GM12872 (cell line): ENCODE measurements around the gene METRN.

Experiments used
- TF ChIP-seq, protein P1 (sequence below): IDR thresholded peaks from 3 replicates; pipeline ENCODE4 v1.5.1; 2011; ENCODE audit warnings: low read depth, mild to moderate bottlenecking, low read length, moderate library complexity; ENCODE audit not compliant: insufficient read depth

The METRN gene

DNA sequence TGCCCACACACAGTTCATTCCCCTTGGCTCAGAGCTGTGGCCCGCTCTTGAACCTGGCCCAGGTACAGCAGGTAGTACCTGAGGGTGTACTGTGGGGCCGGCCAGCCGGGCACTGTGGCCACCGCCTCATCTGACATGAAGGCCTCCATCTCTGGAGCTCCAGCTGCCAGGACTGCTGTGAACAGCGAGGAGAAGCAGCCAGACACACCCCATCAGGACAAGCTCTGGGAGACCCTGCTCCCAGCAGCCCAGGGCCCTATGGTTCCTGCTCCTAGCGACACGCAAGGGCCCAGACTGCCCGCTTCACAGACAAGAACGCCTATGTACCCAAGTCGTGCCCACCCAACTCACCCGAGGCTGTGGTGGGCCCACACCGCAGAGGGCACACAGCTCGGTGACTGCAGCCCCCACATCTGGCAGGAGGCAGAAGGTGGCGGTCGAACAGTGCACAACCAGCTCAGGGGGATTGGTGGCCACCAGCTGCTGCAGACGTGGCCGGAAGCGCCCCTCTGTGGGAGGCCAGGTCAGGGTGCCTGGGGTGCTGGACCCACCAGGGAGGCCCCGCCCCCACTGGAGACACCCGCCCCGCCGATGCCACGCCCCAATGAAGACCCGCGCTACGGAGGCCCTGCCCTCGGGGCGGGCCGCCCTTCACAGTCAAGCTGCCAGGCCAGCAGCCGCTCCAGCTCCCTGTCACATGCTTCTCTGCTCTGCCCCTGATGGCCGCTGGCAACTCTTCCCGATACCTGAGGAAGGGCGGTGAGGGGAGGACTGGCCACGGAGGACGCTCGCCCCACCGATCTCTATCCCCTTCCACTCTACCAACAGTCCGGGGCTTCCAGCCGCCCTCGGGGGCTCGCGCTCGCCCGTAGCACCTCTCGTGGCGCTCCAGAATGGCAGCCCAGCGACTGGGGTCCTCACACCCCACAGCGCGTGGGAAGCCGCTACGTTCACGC, 35.8 kb upstream of the METRN start:
- TF ChIP-seq, protein P1, sequence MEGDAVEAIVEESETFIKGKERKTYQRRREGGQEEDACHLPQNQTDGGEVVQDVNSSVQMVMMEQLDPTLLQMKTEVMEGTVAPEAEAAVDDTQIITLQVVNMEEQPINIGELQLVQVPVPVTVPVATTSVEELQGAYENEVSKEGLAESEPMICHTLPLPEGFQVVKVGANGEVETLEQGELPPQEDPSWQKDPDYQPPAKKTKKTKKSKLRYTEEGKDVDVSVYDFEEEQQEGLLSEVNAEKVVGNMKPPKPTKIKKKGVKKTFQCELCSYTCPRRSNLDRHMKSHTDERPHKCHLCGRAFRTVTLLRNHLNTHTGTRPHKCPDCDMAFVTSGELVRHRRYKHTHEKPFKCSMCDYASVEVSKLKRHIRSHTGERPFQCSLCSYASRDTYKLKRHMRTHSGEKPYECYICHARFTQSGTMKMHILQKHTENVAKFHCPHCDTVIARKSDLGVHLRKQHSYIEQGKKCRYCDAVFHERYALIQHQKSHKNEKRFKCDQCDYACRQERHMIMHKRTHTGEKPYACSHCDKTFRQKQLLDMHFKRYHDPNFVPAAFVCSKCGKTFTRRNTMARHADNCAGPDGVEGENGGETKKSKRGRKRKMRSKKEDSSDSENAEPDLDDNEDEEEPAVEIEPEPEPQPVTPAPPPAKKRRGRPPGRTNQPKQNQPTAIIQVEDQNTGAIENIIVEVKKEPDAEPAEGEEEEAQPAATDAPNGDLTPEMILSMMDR, result no peak

DNA sequence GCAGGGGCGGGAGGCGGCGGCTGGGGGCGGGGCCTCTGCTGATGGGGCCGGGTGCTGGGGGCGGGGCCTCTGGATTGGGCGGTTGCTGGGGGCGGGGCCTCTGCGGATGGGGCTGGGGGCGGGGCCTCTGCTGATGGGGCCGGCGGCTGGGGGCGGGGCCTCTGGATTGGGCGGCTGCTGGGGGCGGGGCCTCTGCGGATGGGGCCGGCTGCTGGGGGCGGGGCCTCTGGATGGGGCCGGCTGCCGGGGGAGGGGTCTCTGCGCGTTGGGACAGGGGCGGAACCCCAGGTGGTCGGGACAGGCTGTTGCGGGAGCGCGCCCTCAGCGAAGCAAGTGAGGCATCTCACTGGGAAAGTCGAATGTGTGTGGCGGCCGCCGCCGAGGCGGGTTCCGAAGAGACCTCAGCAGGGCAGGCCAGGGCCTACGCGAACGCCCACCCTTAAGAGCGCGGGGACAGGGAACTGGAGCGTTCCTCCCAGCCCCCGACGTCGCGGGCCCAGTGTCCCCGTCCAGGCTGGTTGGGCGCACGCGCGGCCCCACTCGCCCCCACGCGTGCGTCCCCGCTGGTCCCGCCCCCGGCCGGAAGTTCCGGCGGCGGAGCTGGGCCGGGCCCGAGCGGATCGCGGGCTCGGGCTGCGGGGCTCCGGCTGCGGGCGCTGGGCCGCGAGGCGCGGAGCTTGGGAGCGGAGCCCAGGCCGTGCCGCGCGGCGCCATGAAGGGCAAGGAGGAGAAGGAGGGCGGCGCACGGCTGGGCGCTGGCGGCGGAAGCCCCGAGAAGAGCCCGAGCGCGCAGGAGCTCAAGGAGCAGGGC, 34.9 kb upstream of the METRN start, which contains the start of gene STUB1:
STUB1 (plus strand) TSS at position 597 of the 811 bp plus-strand sequence; CDS start at position 713, 116 bp downstream.
- TF ChIP-seq, protein P1, result no peak

DNA sequence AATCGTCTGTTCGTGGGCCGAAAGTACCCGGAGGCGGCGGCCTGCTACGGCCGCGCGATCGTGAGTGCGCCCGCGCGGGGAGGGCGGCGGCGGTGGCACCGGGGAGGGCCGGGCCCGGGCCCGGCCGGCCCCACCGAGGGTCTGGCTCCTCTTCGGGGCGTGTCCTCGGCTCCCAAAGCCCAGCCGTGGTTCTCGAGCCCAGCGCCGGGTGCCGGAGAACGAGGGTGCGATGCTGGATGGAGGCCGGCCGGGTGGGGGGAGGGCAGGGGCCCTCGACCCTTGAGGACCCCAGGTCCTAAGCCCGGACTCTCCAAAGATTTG, 34.3 kb upstream of the METRN start:
- TF ChIP-seq, protein P1, result no peak

DNA sequence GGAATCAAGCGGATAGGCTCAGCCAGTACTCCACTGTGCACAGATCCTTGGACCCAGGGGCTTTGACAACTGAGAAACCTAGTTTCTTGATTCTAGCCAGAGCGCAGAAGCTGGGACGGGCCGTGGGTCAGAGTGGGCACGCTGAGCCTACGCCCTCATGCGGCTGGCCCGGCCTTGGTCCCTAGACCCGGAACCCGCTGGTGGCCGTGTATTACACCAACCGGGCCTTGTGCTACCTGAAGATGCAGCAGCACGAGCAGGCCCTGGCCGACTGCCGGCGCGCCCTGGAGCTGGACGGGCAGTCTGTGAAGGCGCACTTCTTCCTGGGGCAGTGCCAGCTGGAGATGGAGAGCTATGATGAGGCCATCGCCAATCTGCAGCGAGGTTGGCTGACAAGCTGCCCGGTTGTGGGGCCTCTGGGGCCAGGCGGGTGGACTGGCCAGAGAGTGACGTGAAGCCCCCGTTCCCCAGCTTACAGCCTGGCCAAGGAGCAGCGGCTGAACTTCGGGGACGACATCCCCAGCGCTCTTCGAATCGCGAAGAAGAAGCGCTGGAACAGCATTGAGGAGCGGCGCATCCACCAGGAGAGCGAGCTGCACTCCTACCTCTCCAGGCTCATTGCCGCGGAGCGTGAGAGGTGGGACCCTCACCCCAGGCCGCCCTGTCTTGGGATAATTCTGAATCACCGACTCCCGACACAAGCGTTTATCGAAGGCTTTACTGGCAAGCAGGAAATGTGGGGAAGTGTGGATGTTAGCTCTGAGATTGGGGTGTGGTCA, 33.8 kb upstream of the METRN start:
- TF ChIP-seq, protein P1, result no peak; the same call in 2 of the 3 replicates

DNA sequence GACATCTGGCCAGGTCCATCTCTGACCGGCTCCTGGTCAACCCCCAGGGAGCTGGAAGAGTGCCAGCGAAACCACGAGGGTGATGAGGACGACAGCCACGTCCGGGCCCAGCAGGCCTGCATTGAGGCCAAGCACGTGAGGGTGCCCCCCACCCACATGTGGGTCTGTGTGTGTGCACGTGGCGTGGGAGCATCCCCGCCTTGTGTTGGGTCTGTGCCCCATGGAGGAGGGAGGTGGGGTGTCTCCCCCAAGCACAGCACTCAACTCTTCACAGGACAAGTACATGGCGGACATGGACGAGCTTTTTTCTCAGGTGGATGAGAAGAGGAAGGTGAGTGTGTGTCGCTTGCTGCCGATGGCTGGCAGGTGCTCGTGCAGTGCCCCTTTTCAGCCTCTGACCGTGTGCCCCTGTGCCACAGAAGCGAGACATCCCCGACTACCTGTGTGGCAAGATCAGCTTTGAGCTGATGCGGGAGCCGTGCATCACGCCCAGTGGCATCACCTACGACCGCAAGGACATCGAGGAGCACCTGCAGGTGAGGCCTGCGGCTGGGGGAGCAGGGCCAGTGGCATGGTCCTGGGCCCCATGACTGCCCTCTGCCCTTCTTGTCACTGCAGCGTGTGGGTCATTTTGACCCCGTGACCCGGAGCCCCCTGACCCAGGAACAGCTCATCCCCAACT, 33.0 kb upstream of the METRN start:
- TF ChIP-seq, protein P1, result no peak

DNA sequence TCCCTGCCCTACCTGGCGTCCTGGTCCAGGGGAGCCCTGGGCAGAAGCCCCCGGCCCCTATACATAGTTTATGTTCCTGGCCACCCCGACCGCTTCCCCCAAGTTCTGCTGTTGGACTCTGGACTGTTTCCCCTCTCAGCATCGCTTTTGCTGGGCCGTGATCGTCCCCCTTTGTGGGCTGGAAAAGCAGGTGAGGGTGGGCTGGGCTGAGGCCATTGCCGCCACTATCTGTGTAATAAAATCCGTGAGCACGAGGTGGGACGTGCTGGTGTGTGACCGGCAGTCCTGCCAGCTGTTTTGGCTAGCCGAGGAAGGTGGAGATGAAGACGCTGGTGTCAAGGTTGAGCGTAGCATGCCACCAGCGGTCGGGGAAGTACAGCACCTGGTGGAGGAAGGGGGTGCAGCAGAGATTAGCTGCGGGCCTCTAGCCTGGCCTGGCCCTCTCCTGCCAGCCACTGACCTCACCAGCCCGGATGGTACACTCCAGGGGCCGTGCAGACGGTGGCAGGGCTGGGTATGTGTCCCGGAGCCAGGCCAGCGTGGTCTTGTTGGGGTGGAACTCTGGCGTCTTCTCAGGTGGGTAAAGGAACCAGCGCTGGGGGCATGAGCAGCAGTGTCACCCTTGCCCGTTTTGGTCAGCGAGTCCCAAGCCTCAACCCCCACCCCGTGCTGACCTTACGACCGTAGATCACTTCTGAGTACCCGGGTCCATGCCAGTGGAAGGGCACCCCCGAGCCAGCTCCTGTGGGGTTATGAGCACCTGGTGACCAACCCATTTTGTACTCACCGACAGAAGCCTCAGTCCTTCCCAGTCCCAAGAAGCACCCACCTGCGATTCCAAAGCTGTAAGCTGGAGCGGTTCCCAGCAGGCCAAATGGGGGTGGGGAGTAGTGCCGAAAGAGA, 32.2 kb upstream of the METRN start:
- TF ChIP-seq, protein P1, result no peak
